Measurements from ENCODE around the gene SNTA1.
"Not testable (repeated sequence)": the region's sequence is repeated elsewhere in the genome, so short reads cannot be mapped to it uniquely, and the experiment has no call there.

Gene SNTA1

DNA sequence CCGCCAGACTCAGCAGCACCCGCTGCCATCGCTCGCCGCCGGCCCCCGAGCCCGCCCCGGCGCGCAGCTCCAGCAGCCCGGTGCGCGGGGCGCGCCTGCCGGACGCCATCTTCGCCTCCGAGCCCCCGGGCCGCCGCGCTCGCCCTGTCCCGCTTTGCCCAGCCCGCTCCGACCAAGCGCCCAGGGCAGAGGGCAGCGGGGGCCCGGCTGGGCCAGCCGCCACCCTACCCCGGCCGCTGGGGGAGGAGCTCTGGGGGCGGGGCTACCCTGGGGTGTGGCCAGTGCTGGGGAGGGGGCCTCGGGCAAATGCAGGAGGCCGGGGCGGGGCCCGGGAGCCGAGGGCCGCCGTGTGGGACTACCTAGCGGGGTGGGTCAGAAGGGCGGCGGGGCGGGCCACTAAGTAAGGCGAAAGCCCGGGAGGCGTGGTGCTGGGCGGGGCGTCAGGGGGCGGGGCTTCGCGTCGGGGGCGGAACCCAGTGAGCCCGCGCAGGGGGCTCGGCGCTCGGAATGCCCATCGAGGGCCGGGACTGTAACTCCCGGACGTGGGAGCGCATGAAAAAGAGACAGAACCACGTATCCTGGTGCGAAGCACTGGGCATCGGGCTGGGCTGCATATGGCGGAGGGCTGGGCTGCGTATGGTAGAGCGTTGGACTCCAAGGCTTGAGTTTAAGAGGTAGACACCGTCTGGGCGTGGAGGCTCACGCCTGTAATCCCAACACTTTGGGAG is at the start of gene SNTA1:
SNTA1 (minus strand) TSS at position 252 of the 728 bp plus-strand sequence; CDS start at position 109, 143 bp downstream.
- peak; percentile 95 for DNase-seq (ENCODE audit: low spot score)

DNA sequence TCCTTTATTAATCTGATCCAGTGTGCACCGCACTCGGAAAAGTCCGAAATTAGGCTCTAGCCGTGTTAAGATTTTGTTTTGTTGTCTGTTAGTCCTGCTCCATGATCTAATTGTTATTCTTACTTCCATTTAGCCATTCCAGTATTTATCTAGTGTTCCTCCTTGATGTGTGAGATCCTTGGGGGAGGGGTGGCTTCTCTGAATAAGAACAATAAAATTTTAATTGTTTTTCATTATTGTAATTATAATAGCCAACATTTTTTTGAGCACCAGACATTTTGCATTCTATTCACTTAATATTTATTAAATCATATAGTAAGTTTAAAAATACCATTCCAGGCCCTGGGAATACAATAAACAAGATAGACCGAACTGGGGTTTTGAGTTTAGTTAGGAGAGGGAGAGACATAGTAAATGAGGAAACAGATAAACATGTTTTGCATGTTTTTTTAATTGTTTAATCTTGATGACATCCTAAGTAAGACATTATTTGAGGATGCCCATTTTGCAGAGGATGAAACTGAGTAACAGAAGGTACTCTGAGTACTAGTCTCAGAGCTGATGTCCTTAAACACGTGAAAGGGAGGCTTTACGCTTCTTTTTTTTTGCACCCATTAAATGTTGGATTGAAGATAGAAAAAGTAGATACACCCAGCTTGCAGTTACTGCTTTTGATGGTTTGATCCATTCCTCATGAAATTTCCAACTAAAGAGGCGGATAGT is 47.5 kb upstream of the SNTA1 start:
- no peak for DNase-seq (ENCODE audit: low spot score)

DNA sequence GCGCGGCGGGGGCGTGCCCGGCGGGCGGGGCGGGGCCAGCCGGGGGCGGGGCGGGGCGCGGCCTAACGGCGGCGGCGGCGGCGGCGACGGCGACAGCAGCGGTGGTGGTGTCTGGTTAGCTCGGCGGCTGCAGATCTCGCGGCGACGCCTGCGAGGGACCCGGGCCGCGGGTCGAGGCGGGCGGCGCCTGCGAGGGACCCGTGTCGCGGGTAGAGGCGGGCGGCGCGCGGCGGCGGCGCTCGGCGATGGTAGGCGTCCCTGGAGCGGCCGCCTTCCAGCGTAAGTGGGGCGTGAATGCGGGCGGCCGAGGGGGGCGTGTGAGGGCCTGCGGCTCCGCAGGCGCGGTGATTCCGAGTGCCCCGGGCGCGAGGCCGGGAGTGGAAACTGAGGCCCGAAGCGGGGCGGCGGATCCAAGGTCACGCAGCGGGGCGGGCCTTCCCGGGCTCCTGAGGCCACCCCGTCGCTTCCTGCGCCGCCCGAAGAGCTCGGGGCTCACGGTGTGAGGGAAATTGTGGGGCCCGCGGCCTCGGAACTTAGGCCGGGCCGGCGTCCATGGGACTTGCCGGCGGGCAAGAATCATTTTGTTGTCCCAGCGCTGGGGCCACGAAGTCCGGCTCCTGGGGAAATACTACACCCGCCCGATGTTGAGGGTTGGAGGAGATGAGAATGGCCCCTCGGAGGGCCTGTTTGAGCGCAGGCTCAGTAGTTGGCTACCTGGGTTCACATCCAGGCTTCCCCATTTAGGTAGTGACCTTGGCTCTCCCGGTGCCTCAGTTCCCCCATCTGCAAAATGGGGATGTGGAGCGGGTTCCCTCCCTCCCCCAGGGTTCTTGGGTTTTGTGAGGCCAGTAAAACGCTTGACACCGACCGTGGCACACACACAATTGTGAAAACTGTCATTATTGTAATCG is 46.7 kb upstream of the SNTA1 start, which contains the start of gene CBFA2T2:
CBFA2T2 (plus strand) TSS at position 74 of the 911 bp plus-strand sequence; CDS start at position 246, 172 bp downstream.
- peak; percentile 81 for DNase-seq (ENCODE audit: low spot score)

DNA sequence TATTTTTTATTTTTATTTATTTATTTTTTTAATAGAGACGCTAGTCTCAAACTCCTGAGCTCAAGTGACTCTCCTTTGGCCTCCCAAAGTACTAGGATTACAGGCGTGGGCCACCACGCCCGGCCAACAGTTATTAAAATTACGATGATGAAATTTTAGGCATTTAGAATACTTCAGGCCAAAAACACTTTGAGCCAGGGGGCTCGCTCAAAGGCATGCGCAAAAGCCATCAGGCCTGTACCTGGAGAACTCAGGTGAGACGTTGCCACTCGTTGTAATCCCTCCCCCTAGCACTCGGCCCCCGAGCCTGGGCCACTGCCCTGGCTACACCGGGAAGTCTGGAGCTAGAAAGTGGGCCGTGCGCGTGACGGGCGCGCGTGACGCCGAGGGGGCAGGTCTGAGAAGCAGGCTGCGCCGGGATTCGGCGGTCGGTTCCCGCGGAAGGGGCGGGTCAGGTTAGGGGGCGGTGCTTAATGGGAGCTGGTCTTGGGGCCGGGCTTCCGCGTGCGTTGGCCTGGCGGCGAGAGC is 46.0 kb upstream of the SNTA1 start:
- DNase-seq (ENCODE audit: low spot score) = peak; percentile 99

DNA sequence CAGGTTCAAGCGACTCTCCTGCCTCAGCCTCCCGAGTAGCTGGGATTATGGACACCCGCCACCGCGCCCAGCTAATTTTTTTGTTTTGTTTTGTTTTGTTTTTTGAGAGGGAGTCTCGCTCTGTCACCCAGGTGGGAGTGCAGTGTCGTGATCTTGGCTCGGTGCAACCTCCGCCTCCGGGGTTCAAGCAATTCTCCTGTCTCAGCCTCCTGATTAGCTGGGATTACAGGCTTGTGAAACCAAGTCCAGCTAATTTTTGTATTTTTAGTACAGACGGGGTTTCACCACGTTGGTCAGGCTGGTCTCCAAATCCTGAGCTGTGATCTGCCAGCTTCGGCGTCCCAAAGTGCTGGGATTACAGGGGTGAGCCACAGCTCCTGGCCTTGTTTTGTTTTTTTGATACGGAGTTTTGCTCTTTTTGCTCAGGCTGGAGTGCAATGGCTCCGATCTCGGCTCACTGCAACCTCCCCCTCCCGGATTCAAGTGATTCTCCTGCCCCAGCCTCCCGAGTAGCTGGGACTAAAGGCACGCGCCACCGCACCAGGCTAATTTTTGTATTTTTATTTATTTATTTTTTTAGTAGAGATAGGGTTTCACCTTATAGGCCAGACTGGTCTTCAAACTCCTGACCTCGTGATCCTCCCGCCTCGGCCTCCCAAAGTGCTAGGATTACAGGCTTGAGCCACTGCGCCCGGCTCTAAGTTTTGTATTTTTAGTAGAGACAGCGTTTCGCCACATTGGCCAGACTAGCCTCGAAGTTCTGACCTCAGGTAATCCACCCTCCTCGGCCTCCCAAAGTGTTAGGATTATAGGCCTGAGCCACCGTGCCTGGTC is 45.3 kb upstream of the SNTA1 start:
- DNase-seq (ENCODE audit: low spot score) = not testable (repeated sequence)

DNA sequence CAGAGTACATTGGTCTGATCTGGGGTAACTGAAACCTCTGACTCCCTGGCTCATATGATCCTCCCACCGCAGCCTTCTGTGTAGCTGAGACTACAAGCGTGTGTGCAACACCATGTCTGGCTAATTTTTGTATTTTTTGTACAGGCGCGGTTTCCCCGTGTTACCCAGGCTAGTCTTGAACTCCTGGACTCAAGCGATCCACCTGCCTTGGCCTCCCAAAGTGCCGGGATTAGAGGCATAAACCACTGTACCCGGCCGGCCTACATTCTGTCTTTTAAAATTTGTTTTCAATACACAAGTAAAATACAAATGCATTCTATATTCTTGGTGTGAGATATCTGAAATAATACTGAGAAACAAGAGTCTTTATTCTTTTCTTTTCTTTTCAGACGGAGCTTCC is 44.6 kb upstream of the SNTA1 start:
- no peak for DNase-seq (ENCODE audit: low spot score)

DNA sequence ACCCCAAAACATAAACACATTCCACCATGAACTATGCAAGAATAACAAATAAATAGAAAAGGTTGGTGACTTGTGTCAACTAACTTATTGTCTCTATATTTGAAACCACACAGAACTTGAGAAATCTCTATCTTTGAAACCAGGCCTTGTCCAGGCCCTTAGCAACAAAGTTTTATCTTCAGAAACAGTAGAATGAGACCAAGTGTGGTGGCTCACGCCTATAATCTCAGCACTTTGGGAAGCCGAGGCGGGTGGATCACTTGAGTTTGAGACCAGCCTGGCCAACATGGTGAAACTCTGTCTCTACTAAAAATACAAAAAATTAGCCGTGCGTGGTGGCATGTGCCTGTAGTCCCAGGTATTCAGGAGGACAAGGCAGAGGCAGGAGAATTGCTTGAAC is 39.6 kb upstream of the SNTA1 start:
- DNase-seq (ENCODE audit: low spot score) = not testable (repeated sequence)

DNA sequence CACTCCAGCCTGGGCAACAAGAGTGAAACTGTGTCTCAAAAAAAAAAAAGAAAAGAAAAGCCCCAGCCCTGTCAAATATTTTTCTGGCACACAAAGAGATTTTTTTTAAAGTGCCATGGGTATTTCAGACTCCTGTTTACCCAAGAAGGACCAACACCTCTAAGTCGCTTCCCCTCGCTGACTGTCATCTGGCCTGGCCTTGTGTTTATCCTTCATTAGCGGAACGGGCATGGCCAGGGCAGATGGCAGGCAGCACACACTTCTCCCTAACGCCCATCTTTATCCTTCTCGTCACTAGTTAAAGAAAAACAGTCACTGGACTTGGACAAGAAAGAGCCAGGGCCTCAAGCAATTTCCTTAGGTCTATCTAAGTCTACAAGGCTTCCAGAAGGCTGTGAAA is 39.0 kb upstream of the SNTA1 start:
- DNase-seq (ENCODE audit: low spot score) = no peak

DNA sequence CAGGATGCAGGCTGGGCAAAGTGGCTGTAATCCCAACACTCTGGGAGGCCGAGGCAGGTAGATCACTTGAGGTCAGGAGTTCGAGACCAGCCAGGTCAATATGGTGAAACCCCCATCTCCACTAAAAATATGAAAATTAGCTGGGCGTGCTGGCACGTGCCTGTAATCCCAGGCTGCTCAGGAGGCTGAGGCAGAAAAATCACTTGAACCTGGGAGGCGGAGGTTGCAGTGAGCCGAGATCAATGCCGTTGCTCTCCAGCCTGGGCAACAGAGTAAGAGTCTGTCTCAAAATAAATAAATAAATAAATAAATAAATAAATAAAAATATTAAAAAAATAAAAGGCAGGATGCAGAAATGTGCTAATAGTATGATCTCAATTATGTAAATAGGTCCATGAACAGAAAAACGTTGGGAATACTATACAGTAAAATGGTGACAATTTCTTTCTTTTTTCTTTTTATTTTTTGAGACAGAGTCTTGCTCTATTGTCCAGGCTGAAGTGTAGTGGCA is 37.9 kb upstream of the SNTA1 start:
- DNase-seq (ENCODE audit: low spot score) = no peak

DNA sequence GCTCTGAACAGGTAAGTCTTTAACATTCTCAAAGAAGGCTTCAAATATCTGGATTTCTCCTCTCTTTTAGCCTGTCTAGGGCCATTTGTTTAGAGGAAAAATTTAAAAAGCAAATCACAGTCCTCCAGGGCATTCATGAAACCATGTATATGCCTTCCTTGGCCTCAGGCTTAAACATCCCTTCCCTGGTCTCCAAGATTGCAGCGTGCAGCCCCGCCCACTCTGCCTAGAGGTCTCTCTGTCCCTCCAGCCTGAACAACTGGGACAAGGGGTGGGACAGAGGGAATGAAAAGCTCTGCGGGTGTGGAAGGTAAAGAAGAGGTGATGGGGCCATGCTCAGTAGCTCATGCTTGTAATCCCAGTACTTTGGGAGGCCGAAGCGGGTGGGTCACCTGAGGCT is 36.5 kb upstream of the SNTA1 start:
- no peak for DNase-seq (ENCODE audit: low spot score)

DNA sequence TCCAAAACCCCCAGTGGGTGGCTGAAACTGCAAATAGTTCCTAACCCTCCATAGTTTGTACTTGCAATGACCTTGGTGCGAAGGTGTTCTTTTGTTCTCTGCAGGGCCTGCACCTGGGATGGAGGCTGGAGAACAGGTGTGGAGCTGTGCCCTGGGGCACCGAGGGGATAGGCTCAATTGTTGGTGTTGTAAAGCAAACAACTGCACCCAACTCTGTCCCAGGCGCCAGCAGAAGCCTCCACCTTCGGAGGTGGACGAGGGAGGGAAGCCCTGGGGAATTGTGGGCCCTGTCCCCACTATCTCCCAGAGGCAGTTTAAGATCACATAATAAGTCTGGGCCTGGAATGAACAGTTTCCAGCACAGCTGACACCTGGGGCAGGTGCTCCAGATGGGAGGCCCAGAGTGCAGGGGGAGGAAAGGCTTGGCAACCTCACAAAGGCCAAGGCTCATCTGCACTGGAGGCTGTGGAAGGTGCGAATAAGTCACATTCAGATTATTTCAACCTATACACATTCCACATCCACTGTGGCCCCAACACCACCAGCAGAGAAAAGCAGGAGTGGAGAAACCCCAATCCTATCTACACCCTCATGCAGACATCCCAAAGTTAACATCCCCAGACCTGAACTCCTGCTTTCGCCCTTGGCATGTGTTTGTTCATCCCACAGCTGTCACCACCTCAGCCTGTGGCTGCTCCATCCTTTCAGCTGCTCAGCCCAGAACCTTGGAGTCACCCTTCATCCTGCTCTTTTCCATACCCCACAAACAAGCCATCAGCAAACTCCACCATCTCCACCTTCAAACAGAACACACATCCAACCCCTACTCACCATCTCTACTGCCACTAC is 34.0 kb upstream of the SNTA1 start:
- no peak for DNase-seq (ENCODE audit: low spot score)

DNA sequence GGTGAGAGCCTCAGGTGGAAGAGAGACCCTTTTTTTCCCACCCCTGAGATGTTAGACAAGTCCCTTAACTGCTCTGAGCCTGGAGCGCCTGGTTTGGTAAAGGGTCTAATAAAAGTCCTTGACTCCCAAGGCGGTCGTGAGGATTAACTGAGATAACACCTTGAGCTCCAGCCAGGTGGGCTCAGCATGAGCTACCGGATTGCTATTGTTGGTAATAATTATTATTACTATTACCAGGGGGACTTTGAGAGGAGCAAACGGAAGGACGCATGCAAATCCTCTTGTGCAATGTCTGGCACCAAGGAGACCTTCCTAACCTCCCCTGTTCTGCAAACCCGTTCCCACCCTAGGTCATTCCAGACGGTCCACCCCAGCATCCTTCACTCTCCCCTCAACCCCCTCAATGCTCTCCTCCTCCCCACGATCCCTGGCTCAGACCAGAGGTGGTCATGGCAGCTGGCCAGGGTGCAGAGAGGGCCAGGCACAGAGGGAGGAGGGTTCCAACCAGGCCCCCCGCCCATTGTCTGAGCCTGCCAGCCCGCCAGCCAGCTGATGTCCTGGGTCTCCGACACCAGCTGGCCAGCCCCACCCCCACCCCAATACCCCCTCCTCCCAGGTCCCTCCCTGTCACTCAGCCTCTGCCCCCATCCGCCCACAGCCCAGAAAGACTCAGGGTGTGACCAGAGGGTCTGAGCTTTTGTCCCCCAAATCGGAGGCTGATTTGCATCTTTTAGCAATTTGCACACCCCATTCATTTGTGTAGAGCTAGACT is 32.0 kb upstream of the SNTA1 start:
- no peak for DNase-seq (ENCODE audit: low spot score)

DNA sequence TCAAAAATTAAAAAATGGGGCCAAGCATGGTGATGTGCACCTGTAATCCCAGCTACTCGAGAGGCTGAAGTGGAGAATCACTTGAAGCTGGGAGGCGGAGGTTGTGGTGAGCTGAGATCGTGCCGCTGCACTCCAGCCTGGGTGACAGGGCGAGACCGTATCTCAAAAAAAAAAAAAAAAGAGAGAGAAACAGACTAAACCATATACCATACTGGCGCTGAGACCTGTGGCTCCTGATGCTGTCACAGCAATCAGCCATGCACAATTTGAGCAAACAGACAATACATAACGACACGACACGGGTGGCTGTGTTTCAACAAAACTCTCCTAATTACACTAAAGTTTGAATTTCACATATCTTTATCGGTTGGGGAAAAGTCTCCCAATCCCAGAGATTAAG is 31.4 kb upstream of the SNTA1 start:
- no peak for DNase-seq (ENCODE audit: low spot score)

DNA sequence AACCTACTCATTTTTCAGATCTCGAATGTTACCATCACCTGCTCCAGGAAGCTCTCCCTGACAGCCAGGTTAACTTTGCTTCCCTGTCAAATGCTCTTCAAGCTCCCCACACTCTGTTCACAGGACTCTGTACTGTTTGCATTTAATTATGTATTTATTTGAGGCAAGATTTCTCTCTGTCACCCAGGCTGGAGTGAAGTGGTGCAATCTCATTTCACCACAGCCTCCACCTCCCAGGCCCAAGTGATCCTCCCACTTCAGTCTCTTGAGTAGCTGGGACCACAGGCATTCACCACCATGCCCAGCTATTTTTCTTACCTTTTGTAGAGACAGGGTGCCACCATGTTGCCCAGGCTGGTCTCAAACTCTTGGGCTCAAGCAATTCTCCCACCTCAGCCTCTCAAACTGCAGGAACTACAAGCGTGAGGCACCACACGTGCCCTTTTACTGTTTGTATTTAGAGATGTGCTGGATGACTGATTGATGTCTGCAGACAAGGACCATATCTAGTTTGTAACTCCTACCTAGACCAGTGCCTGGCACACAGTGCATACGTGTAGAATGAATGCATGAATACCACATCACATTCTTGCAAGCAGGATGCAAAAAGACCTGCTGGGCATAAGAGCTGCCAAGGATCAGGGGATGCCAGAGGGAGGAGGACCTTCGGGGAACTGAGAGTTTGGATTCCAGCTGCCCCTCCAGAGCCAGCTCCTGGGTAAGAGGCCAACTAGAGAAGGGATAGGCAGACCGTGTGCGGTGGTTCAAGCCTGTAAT is 30.7 kb upstream of the SNTA1 start:
- no peak for DNase-seq (ENCODE audit: low spot score)

DNA sequence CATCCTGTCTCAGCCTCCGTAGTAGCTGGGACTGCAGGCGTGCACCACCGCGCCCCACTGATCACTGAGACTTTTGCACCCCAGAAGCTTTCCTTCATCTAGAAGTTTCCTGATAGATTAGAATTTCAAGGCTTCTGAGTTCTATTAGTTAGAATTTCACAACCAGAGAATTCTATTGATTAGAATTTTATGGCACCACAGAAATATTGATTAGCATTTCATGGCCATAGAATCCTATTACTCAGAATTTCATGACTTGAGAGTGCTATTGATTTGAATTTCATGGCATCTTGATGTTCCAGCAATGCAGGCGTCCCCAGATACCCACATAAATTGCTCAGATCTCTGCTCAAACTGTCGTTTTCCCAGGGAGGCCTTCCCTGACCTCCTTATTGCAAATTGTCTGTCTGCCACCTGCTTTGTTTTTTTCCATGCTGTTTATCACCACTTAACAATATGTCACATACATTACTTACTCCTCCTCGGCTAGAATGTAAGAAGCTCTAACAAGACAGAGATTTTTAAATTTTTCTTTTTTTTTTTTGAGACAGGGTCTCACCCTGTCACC is 29.4 kb upstream of the SNTA1 start:
- no peak for DNase-seq (ENCODE audit: low spot score)

DNA sequence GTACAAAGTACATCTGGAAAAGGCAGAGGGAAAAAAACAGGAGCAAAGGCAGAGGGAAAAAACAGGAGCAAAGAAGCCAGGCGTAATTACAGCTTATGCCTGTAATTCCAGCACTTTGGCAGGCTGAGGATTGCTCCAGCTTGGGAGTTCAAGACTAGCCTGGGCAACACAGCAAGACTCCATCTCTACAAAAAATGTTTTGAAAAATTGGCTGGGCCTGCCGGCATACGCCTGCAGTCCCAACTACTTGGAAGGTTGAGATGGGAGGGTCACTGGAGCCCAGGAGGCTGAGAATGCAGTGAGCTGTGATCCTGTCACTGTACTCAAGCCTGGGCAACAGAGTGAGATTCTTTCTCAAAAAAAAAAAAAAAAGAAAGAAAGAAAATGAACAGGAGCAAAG is 27.3 kb upstream of the SNTA1 start:
- DNase-seq (ENCODE audit: low spot score) = no peak

DNA sequence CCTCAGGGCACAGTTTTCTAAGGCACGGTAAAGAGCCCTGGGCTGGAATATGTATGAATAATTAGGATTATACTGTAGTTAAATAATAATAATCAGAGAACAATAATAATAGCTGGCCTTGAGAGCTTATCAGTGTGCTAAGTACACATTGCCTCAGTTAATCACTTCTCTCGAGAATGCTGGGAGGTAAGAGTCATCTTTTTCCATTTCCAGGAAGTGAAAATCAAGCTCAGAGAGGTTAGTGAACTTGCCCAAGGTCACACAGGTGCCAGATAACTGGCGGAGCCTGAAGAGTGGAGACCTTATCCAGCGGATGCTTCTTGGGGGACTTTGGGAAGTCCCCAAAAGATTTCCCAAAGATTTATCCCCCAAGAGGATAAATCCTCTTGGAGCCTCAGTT is 26.9 kb upstream of the SNTA1 start:
- no peak for DNase-seq (ENCODE audit: low spot score)

DNA sequence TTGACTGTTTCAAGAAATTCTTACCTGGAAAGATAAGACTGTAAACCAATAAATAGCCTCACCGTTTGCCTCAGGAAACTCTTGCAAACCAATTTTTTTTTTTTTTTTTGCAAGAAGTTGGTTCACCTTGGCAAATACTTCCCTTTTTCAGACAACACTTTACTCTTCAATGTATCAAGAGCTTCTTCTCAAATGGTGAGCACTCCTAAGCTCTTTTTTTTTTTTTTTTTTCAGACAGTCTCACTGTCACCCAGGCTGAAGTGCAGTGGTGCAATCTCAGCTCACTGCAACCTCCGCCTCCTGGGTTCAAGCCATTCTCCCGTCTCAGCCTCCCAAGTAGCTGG is 22.7 kb upstream of the SNTA1 start:
- no peak for DNase-seq (ENCODE audit: low spot score)

All from AG08396 (cell line).